Fibroblast of skin of right biceps (primary cell): Measurements from ENCODE around the gene CABLES1.
"Not testable (repeated sequence)": the region's sequence is repeated elsewhere in the genome, so short reads cannot be mapped to it uniquely, and the experiment has no call there.

Experiments
- DNase-seq: peaks from one replicate; pipeline ENCODE4 v3.0.0-alpha.2; 2013

CABLES1 gene

GRCh38 chr18:23227726-23228070 lies 92.4 kb downstream of the CABLES1 start:
- no peak for DNase-seq

DNA sequence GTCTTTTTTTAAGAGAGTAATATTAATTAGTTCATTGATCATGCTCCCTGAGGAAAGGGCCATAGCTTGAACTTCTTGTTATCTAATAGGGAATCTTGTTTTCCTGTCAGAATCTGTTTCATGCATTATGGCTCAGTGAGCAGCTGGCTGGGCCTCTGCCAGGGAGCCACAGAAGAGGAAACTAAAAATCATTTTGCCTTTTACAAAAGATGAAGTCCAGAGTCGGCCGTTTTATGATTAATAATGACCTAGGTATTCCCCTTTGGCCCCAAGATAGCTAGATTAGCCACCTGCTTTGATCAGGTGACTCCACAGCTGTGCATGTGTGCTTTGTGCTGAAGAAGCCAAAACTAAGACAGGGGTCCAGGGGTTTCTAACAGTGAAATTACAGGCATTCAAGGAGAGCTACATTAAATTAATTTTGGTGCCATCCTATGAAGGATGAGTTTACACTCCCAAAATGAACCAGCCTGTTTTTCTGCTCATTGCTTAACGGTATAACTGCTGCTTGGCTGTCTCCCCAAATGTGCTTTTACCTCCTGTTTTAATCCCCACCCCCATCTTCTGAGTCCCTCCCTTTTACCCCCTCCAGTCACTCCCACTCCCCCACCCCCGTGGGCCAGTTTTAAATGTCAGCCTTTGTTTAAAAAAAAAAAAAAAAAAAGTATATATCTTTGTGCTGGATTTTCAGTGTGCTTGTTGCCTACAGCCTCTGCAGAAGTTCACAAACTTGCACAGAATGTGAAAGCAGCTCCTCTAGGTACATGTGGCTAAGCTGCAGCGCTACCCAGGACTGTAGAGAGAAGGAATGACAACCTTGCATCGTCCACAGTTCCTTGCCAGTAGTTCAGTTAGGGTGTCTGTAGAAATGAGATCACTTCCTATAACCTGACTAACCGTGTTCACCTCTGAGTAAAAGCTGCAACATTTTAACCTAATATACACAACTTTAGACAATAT lies 93.1 kb downstream of the CABLES1 start:
- peak; percentile 69 for DNase-seq

DNA sequence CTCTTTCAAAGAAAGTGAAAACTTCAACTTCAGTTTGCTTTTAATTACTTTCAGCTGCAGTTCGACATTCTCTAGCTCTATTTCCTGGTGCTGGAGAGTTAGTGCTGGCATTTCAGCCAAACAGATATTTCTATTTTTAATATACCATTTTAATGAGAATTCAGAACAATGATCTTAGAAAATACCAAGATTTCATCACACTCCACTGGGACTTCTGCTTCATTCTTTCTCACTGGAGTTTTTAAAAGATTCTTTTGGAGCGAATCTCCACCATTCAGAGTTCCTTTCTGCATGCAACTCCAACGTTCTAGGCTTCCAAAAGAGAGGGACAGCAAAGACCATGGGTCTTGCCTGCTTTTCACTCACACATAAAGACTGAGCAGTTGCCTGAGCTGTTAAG lies 94.2 kb downstream of the CABLES1 start:
- DNase-seq, result peak; percentile 70

- no peak for DNase-seq
Measured at GRCh38 chr18:23230686-23231085, 95.4 kb downstream of the CABLES1 start.

GRCh38 chr18:23231340-23232021 lies 96.2 kb downstream of the CABLES1 start:
- peak; percentile 97 for DNase-seq

DNA sequence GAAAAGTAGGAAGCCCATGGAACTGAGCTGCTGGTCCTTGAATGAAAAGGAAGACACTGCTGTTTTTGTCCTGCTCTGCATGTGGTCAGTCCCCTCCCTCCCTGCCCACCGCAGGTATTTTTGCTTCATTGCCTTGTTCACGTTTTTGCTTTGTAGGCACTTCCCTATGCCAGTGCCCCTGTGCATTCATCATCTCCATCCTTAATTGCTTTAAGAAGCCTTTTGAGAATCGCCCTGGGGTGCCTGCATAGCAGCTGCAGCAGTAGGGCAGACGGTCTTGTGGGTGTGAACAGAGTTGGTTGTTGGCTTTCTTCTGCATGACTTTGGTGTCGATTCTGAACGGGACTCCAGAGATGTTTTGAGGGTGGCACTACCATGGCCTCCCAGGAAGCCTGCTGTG lies 97.0 kb downstream of the CABLES1 start:
- no peak for DNase-seq

- DNase-seq, result no peak
Measured at GRCh38 chr18:23234619-23235018, 99.3 kb downstream of the CABLES1 start.

DNA sequence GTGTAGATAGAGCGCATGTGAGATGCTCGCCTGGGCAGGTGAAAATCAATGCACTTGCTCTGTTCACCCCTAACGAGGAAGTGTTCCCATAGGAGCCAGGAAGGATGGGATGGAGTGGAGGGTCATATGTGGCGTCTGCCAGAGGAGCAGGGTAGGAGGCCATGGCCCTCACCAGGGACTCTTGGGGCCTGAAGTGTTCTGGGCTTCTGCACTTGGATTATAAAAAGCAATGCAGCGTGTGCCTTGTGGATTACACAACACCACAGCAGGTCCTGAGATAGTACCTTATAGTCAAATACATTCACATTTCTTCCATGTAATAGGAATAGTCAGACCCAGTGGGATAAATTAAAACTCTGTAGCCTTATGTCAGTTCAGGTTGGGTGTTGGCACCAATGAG lies 100.1 kb downstream of the CABLES1 start:
- DNase-seq, result no peak

- no peak for DNase-seq
Measured at GRCh38 chr18:23235860-23236259, 100.6 kb downstream of the CABLES1 start.

- DNase-seq, result no peak
Measured at GRCh38 chr18:23236876-23237468, 101.7 kb downstream of the CABLES1 start.

- DNase-seq, result no peak
Measured at GRCh38 chr18:23237524-23238151, 102.4 kb downstream of the CABLES1 start.

DNA sequence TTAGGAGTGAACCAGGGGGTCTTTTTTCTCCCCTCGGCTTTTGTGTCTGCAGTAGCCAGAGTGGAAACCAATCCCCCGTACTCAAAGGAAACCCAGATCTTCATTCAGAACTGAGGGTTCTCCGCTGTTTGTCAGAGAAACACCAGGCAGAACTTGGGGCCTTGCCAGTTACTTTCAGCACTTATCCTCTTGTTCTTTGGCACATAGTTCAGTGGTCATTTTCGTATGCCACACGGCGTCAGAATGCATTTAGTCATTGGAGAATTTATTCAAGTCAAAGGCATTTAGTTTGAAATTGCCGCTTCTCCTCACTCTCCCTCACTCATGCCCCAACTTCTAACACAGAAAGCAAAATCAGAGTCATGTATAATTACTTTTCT lies 102.9 kb downstream of the CABLES1 start:
- peak; percentile 43 for DNase-seq

GRCh38 chr18:23238651-23239349 lies 103.5 kb downstream of the CABLES1 start:
- DNase-seq, result peak; percentile 28

- DNase-seq, result no peak
Measured at GRCh38 chr18:23239350-23239692, 104.0 kb downstream of the CABLES1 start.

DNA sequence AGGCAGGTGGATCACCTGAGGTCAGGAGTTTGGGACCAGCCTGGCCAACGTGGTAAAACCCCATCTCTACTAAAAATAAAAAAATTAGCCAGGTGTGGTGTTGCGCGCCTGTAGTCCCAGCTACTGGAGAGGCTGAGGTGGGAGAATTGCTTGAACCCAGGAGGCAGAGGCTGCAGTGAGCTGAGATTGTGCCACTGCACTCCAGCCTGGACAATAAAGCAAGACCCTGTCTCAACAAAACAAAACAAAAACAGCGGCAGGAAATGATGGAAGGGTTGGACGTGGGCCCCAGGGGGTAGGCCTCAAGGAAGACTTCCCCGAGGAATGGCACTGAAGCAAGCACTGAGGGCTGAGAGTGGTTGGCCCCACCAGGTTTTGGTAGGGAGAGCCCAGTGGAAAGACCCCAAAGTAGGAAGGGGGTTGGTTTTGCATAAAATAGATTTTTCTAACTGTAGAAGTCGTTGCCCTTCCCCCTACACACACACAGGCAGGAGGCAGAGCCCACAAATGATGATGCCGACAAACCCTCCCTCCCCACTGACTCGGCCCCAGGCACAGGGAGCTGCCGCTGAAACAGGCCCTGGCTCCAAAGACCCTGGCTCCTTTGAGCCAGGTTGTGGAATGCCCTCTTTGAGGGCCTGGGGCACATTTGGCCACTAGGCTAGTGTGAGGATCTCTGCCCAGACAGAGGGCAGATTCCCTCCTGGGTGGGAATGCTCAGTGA lies 104.8 kb downstream of the CABLES1 start:
- DNase-seq, result no peak

DNA sequence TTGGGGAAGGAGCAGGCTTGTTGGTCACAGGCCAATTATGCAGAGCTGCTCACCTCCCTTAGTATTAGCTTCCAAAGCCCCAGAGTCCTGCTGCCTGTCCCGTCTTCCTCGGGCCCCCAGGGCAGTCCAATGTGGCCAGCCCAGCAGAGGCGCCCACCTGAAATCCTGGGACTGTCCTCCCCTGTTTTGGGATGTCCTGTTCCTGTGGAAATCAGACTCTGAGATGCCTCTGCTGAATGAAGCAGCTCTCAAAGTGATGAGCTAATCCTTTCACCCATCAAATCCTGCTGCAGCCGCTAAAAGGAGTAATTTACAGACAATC lies 105.3 kb downstream of the CABLES1 start:
- no peak for DNase-seq

DNA sequence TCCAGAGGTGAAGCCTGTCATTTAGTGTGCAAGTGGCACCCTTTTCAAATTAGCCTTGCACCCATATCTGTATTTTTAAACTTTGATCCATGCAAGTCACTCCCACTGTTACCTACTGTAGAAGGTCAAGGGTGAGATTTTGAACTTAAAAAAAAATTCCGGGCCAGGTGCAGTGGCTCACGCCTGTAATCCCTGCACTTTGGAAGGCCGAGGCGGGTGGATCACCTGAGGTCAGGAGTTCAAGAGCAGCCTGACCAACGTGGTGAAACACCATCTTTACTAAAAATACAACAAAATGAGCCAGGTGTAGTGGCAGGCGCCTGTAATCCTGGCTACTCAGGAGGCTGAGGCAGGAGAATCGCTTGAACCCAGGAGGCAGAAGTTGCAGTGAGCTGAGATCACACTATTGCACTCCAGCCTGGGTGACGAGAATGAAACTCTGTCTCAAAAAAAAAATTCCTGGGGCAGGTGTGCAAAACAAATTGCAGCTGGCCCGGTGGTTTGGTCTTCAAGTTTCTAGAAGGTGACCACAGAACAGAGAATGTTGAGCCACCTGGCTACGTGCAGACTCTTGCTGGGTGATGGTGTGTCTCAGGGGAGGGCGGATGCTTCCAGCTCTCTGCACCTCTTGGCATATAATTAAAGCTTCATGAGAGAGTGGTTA lies 106.7 kb downstream of the CABLES1 start:
- DNase-seq, result not testable (repeated sequence)

DNA sequence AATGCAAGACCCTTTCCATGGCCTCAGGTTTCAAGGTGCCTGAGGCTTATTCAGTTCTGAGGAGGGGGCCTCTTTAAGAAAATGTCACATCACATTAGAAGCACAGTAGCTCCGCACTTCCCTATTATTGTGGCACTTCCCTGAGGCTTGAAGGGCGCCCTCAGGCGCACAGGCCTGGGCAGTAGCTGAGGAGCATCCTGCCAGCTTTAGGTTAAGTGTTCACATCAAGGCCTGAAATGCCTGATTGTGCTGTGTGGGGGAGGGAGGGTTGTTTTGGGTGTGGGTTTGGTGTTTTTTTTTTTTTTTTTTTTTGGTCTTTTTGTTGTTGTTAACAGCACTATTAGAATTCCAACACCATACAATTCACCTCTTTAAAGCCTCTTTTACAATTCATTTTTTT lies 107.9 kb downstream of the CABLES1 start:
- DNase-seq, result no peak

- no peak for DNase-seq
Measured at GRCh38 chr18:23243816-23244215, 108.5 kb downstream of the CABLES1 start.

DNA sequence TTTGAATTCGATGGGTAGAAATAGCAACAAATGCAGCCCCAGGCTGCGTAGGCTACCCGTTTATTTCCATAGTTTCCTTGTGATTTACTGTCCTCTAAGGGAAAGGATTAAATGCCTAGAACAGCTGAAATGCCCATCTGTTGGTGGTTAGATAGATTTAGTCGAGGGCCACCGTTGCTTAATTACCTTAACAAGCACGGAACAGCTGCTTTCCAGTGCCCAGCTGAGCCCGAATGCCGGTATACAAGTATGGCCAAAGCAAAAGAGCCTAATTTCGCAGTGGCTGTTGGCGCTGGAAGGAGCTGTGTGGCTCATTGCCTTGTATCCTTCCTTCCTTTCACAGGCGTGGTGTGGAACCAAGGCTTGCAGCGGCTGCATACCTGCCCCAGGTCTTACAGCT lies 109.1 kb downstream of the CABLES1 start:
- DNase-seq, result no peak

GRCh38 chr18:23245461-23245860 lies 110.2 kb downstream of the CABLES1 start:
- no peak for DNase-seq

DNA sequence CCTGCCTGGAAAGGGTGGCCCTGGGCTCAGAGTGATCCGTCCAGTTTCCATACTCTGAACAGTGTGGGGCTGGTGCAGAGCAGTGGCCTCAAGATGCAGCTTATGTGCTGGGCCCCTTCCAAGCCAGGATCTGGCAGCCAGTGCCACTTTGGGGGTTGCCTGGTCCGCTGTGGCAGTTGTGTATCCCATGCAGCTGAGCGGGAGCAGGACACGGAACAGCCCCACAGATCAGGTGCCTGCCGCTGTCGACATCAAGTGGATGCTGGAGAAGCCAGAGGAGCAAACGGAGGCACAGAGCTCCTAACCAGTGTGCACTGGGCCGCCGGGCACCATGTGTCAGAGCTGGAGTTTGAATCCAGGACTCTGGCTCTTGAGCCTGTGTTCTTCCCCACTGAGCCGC lies 112.0 kb downstream of the CABLES1 start:
- no peak for DNase-seq
